ENCODE measurements around the gene WDR27.

The WDR27 gene

DNA sequence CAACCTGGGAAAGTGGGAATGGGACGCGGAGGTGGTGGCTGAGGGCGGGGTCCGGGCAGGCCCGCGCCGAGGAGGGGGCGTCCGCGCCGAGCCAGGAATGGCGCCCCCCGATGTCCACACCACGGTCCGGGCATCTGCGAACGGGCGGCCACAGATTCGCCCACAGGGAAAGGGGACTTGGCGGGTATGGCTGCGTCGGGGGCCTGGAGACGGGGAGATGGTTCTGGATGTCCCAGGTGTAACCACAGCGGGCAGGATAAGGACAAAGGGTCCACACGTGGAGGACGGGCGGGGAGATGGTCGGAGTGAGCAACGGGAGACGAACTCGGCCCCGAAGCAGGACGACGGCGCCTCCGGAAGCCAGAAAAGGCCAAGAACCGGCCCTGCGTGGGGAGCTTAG, 124.6 kb downstream of the WDR27 start:
- DNase-seq (ENCODE audit: low read depth) = no peak
- TF ChIP-seq, protein P1, sequence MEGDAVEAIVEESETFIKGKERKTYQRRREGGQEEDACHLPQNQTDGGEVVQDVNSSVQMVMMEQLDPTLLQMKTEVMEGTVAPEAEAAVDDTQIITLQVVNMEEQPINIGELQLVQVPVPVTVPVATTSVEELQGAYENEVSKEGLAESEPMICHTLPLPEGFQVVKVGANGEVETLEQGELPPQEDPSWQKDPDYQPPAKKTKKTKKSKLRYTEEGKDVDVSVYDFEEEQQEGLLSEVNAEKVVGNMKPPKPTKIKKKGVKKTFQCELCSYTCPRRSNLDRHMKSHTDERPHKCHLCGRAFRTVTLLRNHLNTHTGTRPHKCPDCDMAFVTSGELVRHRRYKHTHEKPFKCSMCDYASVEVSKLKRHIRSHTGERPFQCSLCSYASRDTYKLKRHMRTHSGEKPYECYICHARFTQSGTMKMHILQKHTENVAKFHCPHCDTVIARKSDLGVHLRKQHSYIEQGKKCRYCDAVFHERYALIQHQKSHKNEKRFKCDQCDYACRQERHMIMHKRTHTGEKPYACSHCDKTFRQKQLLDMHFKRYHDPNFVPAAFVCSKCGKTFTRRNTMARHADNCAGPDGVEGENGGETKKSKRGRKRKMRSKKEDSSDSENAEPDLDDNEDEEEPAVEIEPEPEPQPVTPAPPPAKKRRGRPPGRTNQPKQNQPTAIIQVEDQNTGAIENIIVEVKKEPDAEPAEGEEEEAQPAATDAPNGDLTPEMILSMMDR (conservative IDR thresholded peaks at IDR 0.05; ENCODE audit: low read depth, low read length) = no peak
- peak overlapping the region; percentile 45 for H3K4me3 ChIP-seq (ENCODE audit: low read depth, low read length)

DNA sequence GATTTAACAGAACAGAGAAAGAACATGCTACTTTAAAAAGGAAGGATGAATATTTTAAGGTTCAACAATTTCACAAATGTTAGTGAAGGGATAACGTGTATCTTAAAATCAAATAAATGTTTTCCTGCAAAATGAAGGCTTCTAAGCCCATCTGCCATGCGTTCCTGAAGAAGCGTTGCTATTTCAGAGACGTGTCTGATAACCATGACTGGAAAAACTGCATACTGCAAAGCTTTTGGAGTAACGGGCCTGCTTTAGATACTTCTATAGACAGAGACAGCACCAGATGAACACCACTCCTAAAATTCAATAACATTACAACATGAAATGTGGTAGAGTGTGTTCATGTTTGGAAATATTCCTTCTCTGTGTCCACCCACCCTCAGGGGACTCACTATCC, 126.0 kb downstream of the WDR27 start:
- DNase-seq (ENCODE audit: low read depth) = no peak
- no peak overlapping the region for H3K4me3 ChIP-seq (ENCODE audit: low read depth, low read length)
- TF ChIP-seq, protein P1 (conservative IDR thresholded peaks at IDR 0.05; ENCODE audit: low read depth, low read length) = no peak

DNA sequence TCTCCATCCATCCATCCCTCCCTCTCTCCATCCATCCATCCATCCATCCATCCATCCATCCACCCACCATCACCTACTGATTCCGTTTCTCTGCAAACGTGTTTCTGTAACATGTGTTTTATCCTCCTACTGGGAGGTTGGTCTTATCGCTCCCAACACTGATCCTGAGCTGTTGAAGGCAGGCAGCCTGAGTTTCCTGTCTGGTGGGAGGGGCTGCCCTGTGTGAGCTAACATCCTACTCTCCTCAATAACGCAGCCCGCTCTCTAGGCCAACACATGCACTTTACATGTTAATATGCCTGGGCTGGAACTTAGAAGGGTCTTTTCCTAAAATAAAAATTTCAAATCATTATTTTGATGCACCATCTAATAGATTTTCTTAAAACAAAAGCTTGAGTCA, 126.5 kb downstream of the WDR27 start:
- TF ChIP-seq, protein P1 (conservative IDR thresholded peaks at IDR 0.05; ENCODE audit: low read depth, low read length) = no peak
- no peak for DNase-seq (ENCODE audit: low read depth)
- no peak overlapping the region for H3K4me3 ChIP-seq (ENCODE audit: low read depth, low read length)

DNA sequence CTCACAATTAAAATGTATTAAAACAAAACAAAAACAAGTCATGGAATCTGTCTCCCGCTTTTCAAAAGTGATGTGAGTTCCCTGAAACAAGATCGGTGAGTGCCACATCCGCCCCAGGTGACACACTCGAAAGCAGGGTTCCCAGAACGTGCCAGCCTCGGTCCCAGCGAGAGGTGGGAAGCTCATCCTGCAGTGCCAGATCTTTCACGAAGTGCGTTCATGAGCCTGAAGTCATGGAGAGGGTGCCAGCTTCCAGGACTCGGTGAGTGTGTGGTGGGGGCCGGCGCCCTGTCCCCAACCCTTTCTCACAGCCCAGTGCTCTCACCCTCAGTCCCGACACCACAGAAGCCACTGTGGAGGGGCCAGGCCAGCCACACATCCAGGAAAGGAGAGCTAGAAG, 127.4 kb downstream of the WDR27 start:
- TF ChIP-seq, protein P1 (conservative IDR thresholded peaks at IDR 0.05; ENCODE audit: low read depth, low read length) = no peak
- H3K4me3 ChIP-seq (ENCODE audit: low read depth, low read length) = no peak overlapping the region
- DNase-seq (ENCODE audit: low read depth) = no peak

DNA sequence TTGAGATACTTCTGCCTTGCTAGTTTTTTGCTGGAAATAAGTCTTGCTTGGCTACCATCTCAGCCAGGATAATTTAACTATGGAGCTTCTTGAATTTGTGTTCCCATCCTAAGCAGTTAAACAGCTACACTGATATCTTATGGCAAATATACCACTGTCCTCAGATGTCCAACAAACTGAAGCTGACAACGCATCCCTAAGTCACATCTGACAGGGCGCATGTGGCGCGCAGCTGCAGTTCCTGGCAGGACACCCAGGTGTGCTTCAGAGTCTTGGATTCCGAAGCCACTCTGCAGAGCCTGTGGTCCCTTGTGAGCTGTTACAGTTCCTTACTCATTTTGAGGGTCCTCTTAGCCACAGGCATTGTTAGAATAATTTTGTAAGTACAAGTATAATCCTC, 127.9 kb downstream of the WDR27 start:
- DNase-seq (ENCODE audit: low read depth) = no peak
- TF ChIP-seq, protein P1 (conservative IDR thresholded peaks at IDR 0.05; ENCODE audit: low read depth, low read length) = no peak
- H3K4me3 ChIP-seq (ENCODE audit: low read depth, low read length) = no peak overlapping the region

DNA sequence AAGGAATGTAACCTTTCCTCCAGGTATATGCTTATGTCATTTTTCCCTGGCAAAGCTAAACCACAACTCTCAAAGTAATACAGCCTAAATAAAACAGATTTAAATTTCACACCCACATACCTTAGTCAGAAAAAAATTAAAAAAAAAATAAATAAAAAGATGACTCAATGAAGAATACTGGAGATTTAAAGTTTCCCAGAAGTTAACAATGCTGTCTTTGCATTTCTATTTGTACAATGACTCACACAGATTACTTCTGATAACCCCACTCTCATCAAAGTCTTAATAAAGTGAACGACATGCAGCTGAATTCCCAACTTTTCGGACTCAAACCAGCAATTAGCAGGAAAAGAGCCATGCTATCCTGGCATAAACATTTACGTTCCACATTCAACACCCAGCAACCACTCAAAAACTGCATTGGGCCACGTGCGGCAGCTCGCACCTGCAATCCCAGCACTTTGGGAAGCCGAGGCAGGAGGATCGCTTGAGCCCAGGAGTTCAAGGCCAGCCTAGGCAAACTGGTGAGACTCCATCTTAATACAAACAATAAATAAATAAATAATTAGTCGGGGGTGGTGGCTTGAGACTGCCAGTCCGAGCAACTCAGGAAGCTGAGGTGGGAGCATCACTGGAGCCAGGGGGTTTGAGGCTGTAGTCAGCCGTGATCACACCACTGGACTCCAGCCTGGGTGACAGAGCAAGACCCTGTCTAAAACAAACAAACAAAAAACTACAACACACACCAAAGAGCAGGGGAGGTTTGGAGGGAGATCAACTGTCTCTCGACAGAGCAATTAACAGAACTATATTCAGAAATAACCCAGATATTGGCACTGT, 130.5 kb downstream of the WDR27 start:
- DNase-seq (ENCODE audit: low read depth) = peak; percentile 37
- TF ChIP-seq, protein P1 (conservative IDR thresholded peaks at IDR 0.05; ENCODE audit: low read depth, low read length) = no peak
- no peak overlapping the region for H3K4me3 ChIP-seq (ENCODE audit: low read depth, low read length)
